ENCODE results near the gene HCK.

Gene HCK

GRCh38 chr20:32125506-32125905 lies 73.5 kb downstream of the HCK start:
- no peak for DNase-seq (ENCODE audit: low read depth in 4 of 4, low spot score in 1 of 4)

GRCh38 chr20:32126919-32127318 lies 74.9 kb downstream of the HCK start:
- DNase-seq (ENCODE audit: low read depth in 4 of 4, low spot score in 1 of 4) = no peak

GRCh38 chr20:32127347-32127746 lies 75.3 kb downstream of the HCK start:
- DNase-seq (ENCODE audit: low read depth in 4 of 4, low spot score in 1 of 4) = no peak

GRCh38 chr20:32128167-32128566 lies 76.1 kb downstream of the HCK start:
- no peak for DNase-seq (ENCODE audit: low read depth in 4 of 4, low spot score in 1 of 4)

GRCh38 chr20:32129863-32130262 lies 77.8 kb downstream of the HCK start:
- no peak for DNase-seq (ENCODE audit: low read depth in 4 of 4, low spot score in 1 of 4)

GRCh38 chr20:32130352-32130751 lies 78.3 kb downstream of the HCK start:
- DNase-seq (ENCODE audit: low read depth in 4 of 4, low spot score in 1 of 4) = no peak

GRCh38 chr20:32130965-32131364 lies 78.9 kb downstream of the HCK start:
- DNase-seq (ENCODE audit: low read depth in 4 of 4, low spot score in 1 of 4) = no peak

GRCh38 chr20:32132911-32133549 lies 81.0 kb downstream of the HCK start:
- no peak for DNase-seq (ENCODE audit: low read depth in 4 of 4, low spot score in 1 of 4)

- DNase-seq (ENCODE audit: low read depth in 4 of 4, low spot score in 1 of 4) = no peak
These were observed 82.0 kb downstream of the HCK start for GRCh38 chr20:32134026-32134425.

- no peak for DNase-seq (ENCODE audit: low read depth in 4 of 4, low spot score in 1 of 4)
These were observed 84.0 kb downstream of the HCK start for GRCh38 chr20:32135983-32136515.

- no peak for DNase-seq (ENCODE audit: low read depth in 4 of 4, low spot score in 1 of 4)
These were observed 86.9 kb downstream of the HCK start for GRCh38 chr20:32138921-32139320.

- DNase-seq (ENCODE audit: low read depth in 4 of 4, low spot score in 1 of 4) = no peak
These were observed 87.9 kb downstream of the HCK start for GRCh38 chr20:32139947-32140346.

GRCh38 chr20:32140603-32141002 lies 88.6 kb downstream of the HCK start:
- no peak for DNase-seq (ENCODE audit: low read depth in 4 of 4, low spot score in 1 of 4)

GRCh38 chr20:32141465-32141980 lies 89.5 kb downstream of the HCK start:
- DNase-seq (ENCODE audit: low read depth in 4 of 4, low spot score in 1 of 4) = no peak

- DNase-seq (ENCODE audit: low read depth in 4 of 4, low spot score in 1 of 4) = no peak
These were observed 90.0 kb downstream of the HCK start for GRCh38 chr20:32142088-32142487.

GRCh38 chr20:32142991-32143390 lies 90.9 kb downstream of the HCK start:
- no peak for DNase-seq (ENCODE audit: low read depth in 4 of 4, low spot score in 1 of 4)

- DNase-seq (ENCODE audit: low read depth in 4 of 4, low spot score in 1 of 4) = no peak
These were observed 93.0 kb downstream of the HCK start for GRCh38 chr20:32144898-32145662.

- DNase-seq (ENCODE audit: low read depth in 4 of 4, low spot score in 1 of 4) = no peak
These were observed 97.6 kb downstream of the HCK start for GRCh38 chr20:32149566-32150170.

GRCh38 chr20:32150291-32150848 lies 98.3 kb downstream of the HCK start:
- DNase-seq (ENCODE audit: low read depth in 4 of 4, low spot score in 1 of 4) = no peak
